Adipocyte (in vitro differentiated cells): ENCODE data around the gene LATS2.

Experiments used
- DNase-seq: peaks from one replicate; pipeline ENCODE4 v3.0.0-alpha.2; 2015; ENCODE audit warnings: low read depth
- H3K27me3 ChIP-seq: replicated peaks from 2 replicates; pipeline ENCODE4 v1.7.0; 2013; ENCODE audit warnings: mild to moderate bottlenecking, low read length, moderate library complexity; ENCODE audit not compliant: control insufficient read depth, insufficient read depth
- H3K36me3 ChIP-seq: 2 replicates; pipeline ENCODE4 v1.7.0; 2013; ENCODE audit warnings: low read length, mild to moderate bottlenecking, moderate library complexity; ENCODE audit not compliant: control insufficient read depth, insufficient read depth, severe bottlenecking
- H3K4me1 ChIP-seq: 2 replicates; pipeline ENCODE4 v1.7.0; 2013; ENCODE audit warnings: mild to moderate bottlenecking, low read length, moderate library complexity; ENCODE audit not compliant: control insufficient read depth, insufficient read depth
- H3K4me3 ChIP-seq: 2 replicates; pipeline ENCODE4 v1.7.0; 2013; ENCODE audit warnings: mild to moderate bottlenecking, low read length, moderate library complexity
- H3K9ac ChIP-seq: 2 replicates; pipeline ENCODE4 v1.7.0; 2013; ENCODE audit warnings: mild to moderate bottlenecking, low read length, moderate library complexity
- H3K9me3 ChIP-seq: 2 replicates; pipeline ENCODE4 v1.7.0; 2013; ENCODE audit warnings: mild to moderate bottlenecking, low read length, moderate library complexity; ENCODE audit not compliant: control insufficient read depth

Gene LATS2

GRCh38 chr13:20988033-20988908, 73.1 kb downstream of the LATS2 start:
- Histone ChIP-seq H3K9me3 (no peaks in the 10 kb centered on the region), H3K9ac (no peak overlapping the region), H3K4me3 (no peak overlapping the region), H3K4me1 (peaks cover 7% of the 10 kb centered on the region), H3K36me3 (peaks cover 69% of the 10 kb centered on the region), H3K27me3 (no peaks in the 10 kb centered on the region)
- no peak for DNase-seq

- Histone ChIP-seq H3K9me3 (no peaks in the 10 kb centered on the region), H3K36me3 (peaks cover 76% of the 10 kb centered on the region), H3K4me3 (no peak overlapping the region), H3K4me1 (peaks cover 3% of the 10 kb centered on the region), H3K9ac (no peak overlapping the region), H3K27me3 (no peaks in the 10 kb centered on the region)
- no peak for DNase-seq
These were observed 73.8 kb downstream of the LATS2 start for GRCh38 chr13:20987599-20987998.

- DNase-seq: no peak
- no peak overlapping the region for H3K4me3 ChIP-seq
- H3K36me3 ChIP-seq: peaks cover 79% of the 10 kb centered on the region
- no peaks in the 10 kb centered on the region for H3K27me3 ChIP-seq
- H3K9ac ChIP-seq: no peak overlapping the region
- peaks cover 3% of the 10 kb centered on the region for H3K4me1 ChIP-seq
- H3K9me3 ChIP-seq: no peaks in the 10 kb centered on the region
These were observed 76.5 kb downstream of the LATS2 start for GRCh38 chr13:20984879-20985278.

GRCh38 chr13:20983386-20983785, 78.0 kb downstream of the LATS2 start:
- peaks cover 79% of the 10 kb centered on the region for H3K36me3 ChIP-seq
- no peaks in the 10 kb centered on the region for H3K9me3 ChIP-seq
- no peak for DNase-seq
- H3K9ac ChIP-seq: no peak overlapping the region
- H3K27me3 ChIP-seq: no peaks in the 10 kb centered on the region
- no peak overlapping the region for H3K4me3 ChIP-seq
- peaks cover 3% of the 10 kb centered on the region for H3K4me1 ChIP-seq

- DNase-seq: no peak
- no peaks in the 10 kb centered on the region for H3K9me3 ChIP-seq
- no peak overlapping the region for H3K4me3 ChIP-seq
- peaks cover 79% of the 10 kb centered on the region for H3K36me3 ChIP-seq
- no peaks in the 10 kb centered on the region for H3K27me3 ChIP-seq
- H3K4me1 ChIP-seq: peaks cover 3% of the 10 kb centered on the region
- H3K9ac ChIP-seq: no peak overlapping the region
These were observed 79.9 kb downstream of the LATS2 start for GRCh38 chr13:20981370-20982095.

- no peaks in the 10 kb centered on the region for H3K27me3 ChIP-seq
- H3K9me3 ChIP-seq: no peaks in the 10 kb centered on the region
- DNase-seq: no peak
- no peaks in the 10 kb centered on the region for H3K4me1 ChIP-seq
- H3K36me3 ChIP-seq: peaks cover 82% of the 10 kb centered on the region
- H3K4me3 ChIP-seq: no peak overlapping the region
- no peak overlapping the region for H3K9ac ChIP-seq
These were observed 80.5 kb downstream of the LATS2 start for GRCh38 chr13:20980899-20981298.

GRCh38 chr13:20980430-20980829, 81.0 kb downstream of the LATS2 start:
- no peaks in the 10 kb centered on the region for H3K9me3 ChIP-seq
- H3K4me1 ChIP-seq: no peaks in the 10 kb centered on the region
- DNase-seq: no peak
- H3K27me3 ChIP-seq: no peaks in the 10 kb centered on the region
- H3K36me3 ChIP-seq: peaks cover 86% of the 10 kb centered on the region
- H3K9ac ChIP-seq: no peak overlapping the region
- H3K4me3 ChIP-seq: no peak overlapping the region

- Histone ChIP-seq H3K27me3 (no peaks in the 10 kb centered on the region), H3K4me1 (no peaks in the 10 kb centered on the region), H3K4me3 (no peak overlapping the region), H3K36me3 (peaks cover 94% of the 10 kb centered on the region), H3K9ac (no peak overlapping the region), H3K9me3 (no peaks in the 10 kb centered on the region)
- no peak for DNase-seq
These were observed 84.0 kb downstream of the LATS2 start for GRCh38 chr13:20977394-20977793.

GRCh38 chr13:20974981-20975585, 86.3 kb downstream of the LATS2 start:
- no peak overlapping the region for H3K9ac ChIP-seq
- no peak overlapping the region for H3K4me3 ChIP-seq
- no peaks in the 10 kb centered on the region for H3K9me3 ChIP-seq
- peaks cover 71% of the 10 kb centered on the region for H3K36me3 ChIP-seq
- no peaks in the 10 kb centered on the region for H3K4me1 ChIP-seq
- no peak for DNase-seq
- H3K27me3 ChIP-seq: no peaks in the 10 kb centered on the region

GRCh38 chr13:20973886-20974425, 87.4 kb downstream of the LATS2 start:
- no peak overlapping the region for H3K9ac ChIP-seq
- H3K4me1 ChIP-seq: no peaks in the 10 kb centered on the region
- no peaks in the 10 kb centered on the region for H3K27me3 ChIP-seq
- H3K36me3 ChIP-seq: peaks cover 60% of the 10 kb centered on the region
- DNase-seq: no peak
- no peaks in the 10 kb centered on the region for H3K9me3 ChIP-seq
- H3K4me3 ChIP-seq: no peak overlapping the region

GRCh38 chr13:20972731-20973130, 88.7 kb downstream of the LATS2 start:
- H3K36me3 ChIP-seq: peaks cover 48% of the 10 kb centered on the region

More at GRCh38 chr13:20972731-20973130, 88.7 kb downstream of the LATS2 start:
- H3K4me1 ChIP-seq: no peaks in the 10 kb centered on the region
- no peak for DNase-seq
- no peak overlapping the region for H3K9ac ChIP-seq
- H3K27me3 ChIP-seq: no peaks in the 10 kb centered on the region
- no peaks in the 10 kb centered on the region for H3K9me3 ChIP-seq
- no peak overlapping the region for H3K4me3 ChIP-seq
